GM12892 (cell line): ENCODE results near the gene NYAP2.

ENCODE experiments used
- POLR2A ChIP-seq: IDR thresholded peaks from 2 replicates; pipeline ENCODE4 v1.6.1; 2011; ENCODE audit warnings: low read depth, low read length, control low read depth
- POLR2AphosphoS5 ChIP-seq: IDR thresholded peaks from 2 replicates; pipeline ENCODE4 v1.6.1; 2011; ENCODE audit warnings: low read depth, low read length, control low read depth

GRCh38 chr2:225640550-225640949 lies 241.0 kb downstream of the NYAP2 start:
- no peak for TF ChIP-seq POLR2A
- no peak for TF ChIP-seq POLR2AphosphoS5
